Epithelial cell of esophagus (primary cell): ENCODE measurements around the gene CPT1B.
"Not testable (repeated sequence)": the region's sequence is repeated elsewhere in the genome, so short reads cannot be mapped to it uniquely, and the experiment has no call there.

Source experiments
- DNase-seq: peaks from one replicate; pipeline ENCODE4 v3.0.0; 2010; ENCODE audit warnings: low read depth
- H3K4me3 ChIP-seq: 2 replicates; pipeline ENCODE4 v1.5.1; 2011; ENCODE audit warnings: mild to moderate bottlenecking, low read length, control low read depth
- CTCF ChIP-seq: IDR thresholded peaks from 2 replicates; pipeline ENCODE4 v1.5.1; 2011; ENCODE audit warnings: low read depth, mild to moderate bottlenecking, low read length, control low read depth, inconsistent platforms; ENCODE audit not compliant: insufficient read depth; ENCODE audit errors: missing control alignments

The CPT1B gene

GRCh38 chr22:50521710-50522109 is 56.5 kb downstream of the CPT1B start:
- no peak for DNase-seq
- H3K4me3 ChIP-seq: no peak overlapping the region
- TF ChIP-seq CTCF: no peak

- DNase-seq: no peak
- H3K4me3 ChIP-seq: no peak overlapping the region
- no peak for TF ChIP-seq CTCF
These were observed 57.3 kb downstream of the CPT1B start for GRCh38 chr22:50520826-50521453.

- not testable (repeated sequence) for H3K4me3 ChIP-seq, DNase-seq
These were observed 58.0 kb downstream of the CPT1B start for GRCh38 chr22:50520184-50520583.

DNA sequence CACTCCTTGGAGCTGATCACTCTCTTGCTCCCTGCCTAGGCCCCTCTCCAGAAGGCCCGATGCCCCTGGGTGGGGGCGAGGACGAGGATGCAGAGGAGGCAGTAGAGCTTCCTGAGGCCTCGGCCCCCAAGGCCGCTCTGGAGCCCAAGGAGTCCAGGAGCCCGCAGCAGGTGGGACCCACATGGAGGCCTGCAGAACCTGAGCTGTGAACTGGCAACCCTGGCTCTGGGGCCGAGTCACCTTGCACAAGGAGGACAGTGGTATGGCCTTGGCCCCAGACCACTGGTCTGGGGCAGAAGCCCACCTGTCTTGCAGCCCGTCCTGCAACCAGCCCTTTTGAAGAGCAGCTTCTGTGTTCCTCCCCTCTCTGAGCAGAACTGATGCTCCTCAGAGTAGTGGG is 59.1 kb downstream of the CPT1B start:
- no peak overlapping the region for H3K4me3 ChIP-seq
- no peak for DNase-seq
- no peak for TF ChIP-seq CTCF
